SK-MEL-5 (cell line): ENCODE measurements around the gene ATG4D. TPM values are rescaled to one million over a fixed set of nuclear protein-coding genes. Genes with fewer than 3 reads are reported as not detected.
"Not testable (repeated sequence)": the region's sequence is repeated elsewhere in the genome, so short reads cannot be mapped to it uniquely, and the experiment has no call there.

ENCODE experiments used
- DNase-seq: peaks from one replicate; pipeline ENCODE4 v3.0.0-alpha.2; 2016; ENCODE audit warnings: low read depth, low spot score
- in situ Hi-C: cut with HindIII; loops from 2 replicates; pipeline ENCODE4 v1.10.0; 2016; ENCODE audit warnings: low sequenced_read_pairs, high pct_unique_total_duplicates, low pct_unique_long_range_greater_than_20kb
- total RNA-seq: library from RNA; depleted of rRNA; stranded (reverse); fragments of >200 nt; shearing (Covaris generic); gene quantifications from 2 replicates; pipeline ENCODE4 v1.2.3, GENCODE V29; 2014

The ATG4D gene
- total RNA-seq, 1 experiment from 2014 or later, result 35.2 TPM

- in situ Hi-C loops, result no loop called here
- no peak for DNase-seq
Observed at GRCh38 chr19:10566408-10566657, 22.6 kb downstream of the ATG4D start.

GRCh38 chr19:10566658-10567410 is 23.1 kb downstream of the ATG4D start:
- no peak for DNase-seq
- in situ Hi-C loops, result no loop called here

- no peak for DNase-seq
- in situ Hi-C loops, result no loop called here
Observed at GRCh38 chr19:10567656-10568055, 24.0 kb downstream of the ATG4D start.

- in situ Hi-C loops, result no loop called here
- no peak for DNase-seq
Observed at GRCh38 chr19:10568062-10568825, 24.5 kb downstream of the ATG4D start.

GRCh38 chr19:10568826-10569651 is 25.3 kb downstream of the ATG4D start, which contains the start of gene CDKN2D:
Gene CDKN2D (minus strand): TSS chr19:10568979. CDS start chr19:10568653, 326 bp downstream.
- in situ Hi-C loops, result no loop called here
- DNase-seq, result peak; percentile 97

- DNase-seq, in situ Hi-C loops: not testable (repeated sequence)
Observed at GRCh38 chr19:10573793-10574192, 30.1 kb downstream of the ATG4D start.

GRCh38 chr19:10574462-10574861 is 30.8 kb downstream of the ATG4D start:
- no peak for DNase-seq
- in situ Hi-C loops, result no loop called here

GRCh38 chr19:10575011-10575716 is 31.5 kb downstream of the ATG4D start:
- no peak for DNase-seq
- in situ Hi-C loops, result no loop called here

GRCh38 chr19:10577951-10578350 is 34.2 kb downstream of the ATG4D start:
- no peak for DNase-seq
- in situ Hi-C loops, result no loop called here

- peak; percentile 85 for DNase-seq
- in situ Hi-C loops, result no loop called here
Observed at GRCh38 chr19:10580979-10581631, 37.4 kb downstream of the ATG4D start.

GRCh38 chr19:10582091-10582490 is 38.4 kb downstream of the ATG4D start:
- in situ Hi-C loops, result no loop called here
- no peak for DNase-seq

- in situ Hi-C loops, result no loop called here
- DNase-seq, result no peak
Observed at GRCh38 chr19:10583036-10583776, 39.5 kb downstream of the ATG4D start.

- DNase-seq, result no peak
- in situ Hi-C loops, result no loop called here
Observed at GRCh38 chr19:10586396-10586795, 42.7 kb downstream of the ATG4D start.

- no peak for DNase-seq
- in situ Hi-C loops, result no loop called here
Observed at GRCh38 chr19:10587022-10587838, 43.5 kb downstream of the ATG4D start, which contains the start of gene AP1M2. Gene AP1M2 (minus strand): TSS chr19:10587312. CDS start chr19:10587231, 81 bp downstream.

GRCh38 chr19:10587839-10588150 is 44.1 kb downstream of the ATG4D start:
- in situ Hi-C loops, result no loop called here

GRCh38 chr19:10593148-10593547 is 49.4 kb downstream of the ATG4D start:
- no peak for DNase-seq
- in situ Hi-C loops, result no loop called here

More at GRCh38 chr19:10587839-10588150, 44.1 kb downstream of the ATG4D start:
- no peak for DNase-seq
